RPMI8226 (cell line): Measurements from ENCODE around the gene CAMK2B.

Source experiments
- DNase-seq: peaks from one replicate; pipeline ENCODE4 v3.0.0-alpha.2; 2015

CAMK2B gene

GRCh38 chr7:44307905-44308595 lies 17.3 kb downstream of the CAMK2B start:
- DNase-seq: no peak

DNA sequence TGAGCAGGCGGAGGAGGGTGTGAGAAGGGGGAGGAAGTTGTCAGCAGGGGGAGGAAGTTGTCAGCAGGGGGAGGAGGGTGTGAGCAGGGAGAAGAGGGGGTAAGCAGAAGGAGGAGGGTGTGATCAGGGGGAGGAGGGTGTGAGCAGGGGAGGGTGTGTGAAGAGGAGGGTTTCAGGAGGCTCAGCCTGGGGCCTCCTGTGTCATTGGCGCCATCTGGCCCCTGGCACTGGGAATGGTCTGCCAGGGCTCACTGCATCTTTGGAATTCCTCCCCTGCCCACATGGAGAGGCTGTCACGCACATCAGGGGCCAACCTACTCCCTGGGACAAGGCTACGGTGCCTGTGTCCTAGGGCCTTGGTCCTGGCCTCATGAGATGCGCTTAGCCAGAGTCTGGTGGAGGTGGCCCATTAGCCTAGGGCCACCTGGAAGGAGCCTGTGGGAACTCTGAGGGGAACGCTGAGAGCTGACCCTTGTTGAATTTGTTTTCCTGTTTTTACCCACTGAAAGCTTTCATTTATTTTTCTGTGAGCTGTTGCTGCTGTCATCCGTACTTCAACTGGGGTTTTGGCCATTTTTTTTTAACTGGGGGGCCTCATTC lies 18.0 kb downstream of the CAMK2B start:
- DNase-seq: peak; percentile 53

- no peak for DNase-seq
These were observed 18.8 kb downstream of the CAMK2B start for GRCh38 chr7:44306606-44307005.

- DNase-seq: no peak
These were observed 19.6 kb downstream of the CAMK2B start for GRCh38 chr7:44305564-44306507.

GRCh38 chr7:44294325-44295069 lies 30.9 kb downstream of the CAMK2B start:
- no peak for DNase-seq

- no peak for DNase-seq
These were observed 31.7 kb downstream of the CAMK2B start for GRCh38 chr7:44293561-44294324.

DNA sequence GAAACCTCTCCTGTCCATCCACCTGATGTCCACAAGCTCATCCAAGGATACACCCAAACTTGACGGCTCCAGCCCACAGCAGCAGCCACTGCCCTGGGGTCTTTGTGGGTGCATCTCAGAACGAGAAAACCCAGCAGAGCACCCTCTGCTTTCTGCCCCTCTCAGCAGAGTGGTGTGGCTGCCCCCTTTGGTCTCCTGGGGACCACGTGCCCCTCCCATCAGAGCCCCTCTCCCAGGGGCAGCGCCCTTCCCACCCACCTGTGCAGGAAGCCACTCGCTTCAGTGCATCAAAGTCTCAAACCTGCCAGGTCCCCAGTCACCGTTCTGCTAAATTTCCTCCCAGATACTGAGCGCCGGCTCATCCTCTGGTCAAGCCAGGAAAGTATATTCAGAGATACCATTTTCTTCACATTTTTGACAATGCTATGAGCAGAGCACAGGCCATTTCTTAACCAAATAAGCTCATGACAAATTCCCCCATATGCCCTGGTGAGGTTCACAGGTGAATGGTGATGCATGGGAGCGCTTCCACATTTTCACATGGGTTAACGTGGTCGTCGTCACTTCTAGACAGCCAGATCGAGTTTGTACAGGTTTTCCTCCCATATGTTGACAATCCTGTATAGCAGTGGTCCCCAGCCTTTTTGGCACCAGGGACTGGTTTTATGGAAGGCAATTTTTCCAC lies 32.4 kb downstream of the CAMK2B start:
- no peak for DNase-seq

DNA sequence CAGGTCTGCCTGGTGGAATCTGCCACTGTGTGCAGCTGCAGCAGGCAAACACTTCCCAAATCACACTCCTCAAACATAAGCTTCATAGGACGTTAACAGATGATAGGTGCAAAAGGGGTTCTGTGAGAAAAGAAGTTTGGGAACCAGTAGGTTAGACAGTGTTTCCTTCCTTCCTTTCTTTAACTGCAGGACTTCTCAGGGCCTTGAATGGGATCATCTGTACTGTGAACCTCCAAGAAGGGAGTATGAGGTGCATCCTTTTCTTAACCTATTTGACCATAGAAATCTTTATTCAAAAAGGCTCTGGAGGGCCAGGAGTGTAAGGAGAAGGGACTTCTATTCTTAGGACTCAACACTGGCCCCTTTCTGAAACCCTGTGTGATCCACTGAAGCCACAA lies 33.0 kb downstream of the CAMK2B start:
- no peak for DNase-seq

GRCh38 chr7:44291733-44292419 lies 33.5 kb downstream of the CAMK2B start:
- no peak for DNase-seq

DNA sequence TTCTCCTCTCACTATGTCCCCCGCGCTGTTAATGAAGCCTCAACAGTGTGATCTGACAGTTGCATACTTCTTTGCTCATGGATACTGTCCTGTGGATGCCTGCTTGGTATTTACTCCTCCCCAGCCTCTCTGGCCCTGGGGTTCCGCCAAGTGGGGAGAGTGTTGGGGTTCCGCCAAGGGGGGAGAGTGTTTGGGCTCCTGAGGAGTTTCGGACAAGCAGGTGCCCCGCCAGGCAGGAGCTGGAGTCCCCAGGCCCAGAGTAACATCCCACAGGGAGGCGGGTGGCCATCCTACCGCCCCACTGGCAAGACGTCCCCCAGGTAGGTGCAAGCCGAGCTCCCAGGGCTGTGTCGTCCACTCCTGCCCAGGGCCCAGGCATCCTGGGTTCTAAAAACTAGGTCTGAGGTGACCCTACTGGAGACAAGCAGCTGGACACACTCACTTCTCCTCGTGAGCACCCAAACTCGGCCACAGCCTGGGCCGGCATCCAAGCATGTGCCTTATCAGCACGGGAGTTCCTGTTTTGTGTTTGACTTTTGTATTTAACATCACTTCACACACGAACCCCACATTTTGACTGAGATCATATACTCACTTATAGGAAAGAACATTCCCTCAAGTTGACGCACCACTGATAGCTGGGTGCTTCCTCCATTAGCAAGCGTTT lies 34.2 kb downstream of the CAMK2B start:
- DNase-seq: peak; percentile 70

DNA sequence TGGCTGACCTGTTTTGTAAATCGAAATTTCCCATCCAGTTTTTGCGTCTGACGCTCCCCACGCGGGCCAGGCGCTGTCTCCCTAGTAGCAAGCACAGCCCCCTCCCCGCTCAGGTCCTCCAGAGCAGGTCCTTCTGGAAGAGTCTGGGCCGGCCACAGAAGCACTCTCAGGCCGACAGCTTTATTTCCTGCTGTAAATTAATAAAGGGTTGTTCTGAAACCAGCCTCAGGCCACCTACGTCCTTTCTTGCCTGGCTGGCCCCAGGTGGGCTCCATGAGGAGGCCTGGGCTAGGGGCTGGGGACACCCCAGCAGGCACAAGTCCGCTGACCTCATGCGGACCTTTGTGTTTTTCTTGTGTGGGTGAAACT lies 35.2 kb downstream of the CAMK2B start:
- no peak for DNase-seq

GRCh38 chr7:44289341-44290251 lies 35.8 kb downstream of the CAMK2B start:
- no peak for DNase-seq

- no peak for DNase-seq
These were observed 36.5 kb downstream of the CAMK2B start for GRCh38 chr7:44288811-44289340.

- DNase-seq: no peak
These were observed 37.1 kb downstream of the CAMK2B start for GRCh38 chr7:44288381-44288685.

DNA sequence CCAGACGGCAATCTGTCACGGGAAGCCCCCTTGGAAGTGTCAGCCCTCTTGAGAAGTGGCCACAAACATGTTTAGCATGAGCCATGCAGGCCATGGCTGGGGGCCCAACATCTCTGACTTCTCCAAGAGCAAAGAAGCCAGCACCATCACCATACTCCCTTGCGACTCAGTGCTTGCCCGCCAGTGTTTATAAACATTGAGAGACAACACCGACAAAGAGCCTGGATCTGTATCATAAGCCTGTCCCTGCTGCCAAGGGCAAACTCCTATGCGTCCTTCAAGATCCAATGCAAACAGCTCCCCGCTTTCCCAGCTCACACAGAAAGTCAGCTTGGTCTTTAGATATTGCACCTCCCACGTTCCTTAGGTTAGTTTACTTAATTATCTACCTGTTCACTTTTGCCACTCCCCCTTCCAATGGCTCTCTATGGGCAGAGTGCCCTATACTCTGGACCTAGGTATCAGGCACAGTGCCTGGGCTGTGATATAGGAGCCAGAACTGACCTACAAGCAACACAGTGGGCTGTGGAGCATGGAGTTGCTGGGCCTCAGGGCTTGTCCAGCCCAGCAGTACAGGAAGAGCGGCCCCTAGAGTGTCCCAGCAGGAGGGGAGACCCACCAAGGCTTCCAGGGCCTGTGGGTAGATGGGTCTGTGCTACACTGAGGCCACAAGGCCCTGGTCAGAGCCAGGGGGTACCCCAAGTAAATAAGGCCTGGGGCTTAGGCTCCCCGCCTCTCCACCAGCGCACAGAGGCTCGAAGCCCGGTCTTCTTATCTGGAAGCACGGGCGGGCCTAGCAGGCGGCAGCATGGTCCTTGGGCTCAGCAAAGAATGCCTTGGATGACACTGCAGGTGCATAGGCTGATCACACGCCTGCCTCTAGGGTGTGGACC lies 37.7 kb downstream of the CAMK2B start:
- DNase-seq: no peak

DNA sequence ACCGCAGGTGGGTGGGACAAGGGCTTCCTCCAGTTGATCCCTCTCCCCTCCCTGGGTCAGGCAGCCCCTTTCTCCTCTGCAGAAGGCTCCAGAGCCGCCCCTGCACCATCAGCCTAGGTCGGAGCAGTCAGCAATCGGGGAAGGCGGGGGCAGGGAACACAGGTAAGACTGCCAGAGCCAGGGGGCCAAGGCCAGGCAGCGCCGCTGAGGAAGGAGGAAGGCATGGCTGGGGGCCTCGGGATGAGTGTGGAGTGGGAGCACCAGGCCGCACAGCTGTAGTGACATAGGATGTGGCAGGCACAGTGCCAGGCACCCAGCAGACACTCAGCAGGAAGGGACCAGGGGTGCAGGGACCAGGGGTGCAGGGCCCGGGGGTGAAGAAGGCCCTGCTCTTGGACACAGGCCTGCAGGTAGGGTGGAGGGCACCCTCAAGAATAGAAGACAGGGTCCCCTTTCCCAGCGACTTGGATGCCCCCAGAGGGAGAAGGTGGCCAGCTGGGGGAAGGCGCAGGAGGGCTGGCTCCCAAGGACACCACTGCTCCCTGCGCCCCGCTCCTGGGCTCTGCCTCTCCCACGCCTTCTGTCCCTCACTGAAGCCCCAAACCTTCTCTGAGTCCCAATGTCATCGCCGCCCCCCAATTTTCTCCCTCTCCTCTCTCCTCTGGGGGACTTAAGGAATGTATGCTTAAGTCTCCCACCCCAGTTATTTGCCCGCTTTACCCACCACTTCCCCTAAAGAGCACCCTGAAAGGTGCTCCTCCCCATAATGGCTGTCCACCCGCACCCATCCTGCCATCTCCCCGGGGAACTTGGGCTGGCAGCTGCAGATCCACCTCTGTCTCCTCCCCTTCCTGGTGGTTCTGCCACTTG lies 38.5 kb downstream of the CAMK2B start:
- no peak for DNase-seq

DNA sequence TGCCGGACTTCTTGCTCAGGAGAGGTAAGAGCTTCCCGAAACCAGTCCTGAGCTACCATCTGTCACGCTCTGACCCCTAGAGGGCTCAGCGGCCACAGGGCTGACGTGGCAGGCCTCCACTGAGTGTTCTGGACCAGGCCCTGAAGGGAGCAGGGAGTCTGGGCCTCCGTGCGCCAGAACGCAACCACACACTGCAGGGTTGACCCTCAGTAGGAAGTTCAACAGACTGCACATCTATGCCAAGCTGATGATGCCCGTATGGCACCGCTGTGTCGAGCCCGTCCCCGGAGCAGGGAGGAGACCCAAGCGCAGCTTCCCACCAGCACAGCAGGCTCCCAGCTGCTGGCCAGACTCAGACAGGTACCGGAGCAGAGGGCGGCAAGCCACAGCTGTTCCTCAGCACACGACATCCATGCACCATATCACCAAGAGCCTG lies 39.2 kb downstream of the CAMK2B start:
- peak; percentile 29 for DNase-seq
